ENCODE results near the gene HMCES. TPM values are rescaled to one million over a fixed set of nuclear protein-coding genes. Genes with fewer than 3 reads are reported as not detected.

Gene HMCES
- total RNA-seq, 1 donor from 2014 or later, result 16.9 TPM

- no peak for DNase-seq (ENCODE audit: extremely low spot score in 2 of 2)
- peaks cover 0 to 27% of the 10 kb centered on the region in 2 donors for H3K36me3 ChIP-seq
- no peaks in the 10 kb centered on the region for H3K27me3 ChIP-seq
- H3K9me3 ChIP-seq, result no peaks in the 10 kb centered on the region
- no peak for TF ChIP-seq POLR2A (IDR thresholded peaks at IDR 0.05)
- no peak for TF ChIP-seq POLR2AphosphoS5 (IDR thresholded peaks at IDR 0.05; ENCODE audit: insufficient read depth in 1 of 2, low read depth in 1 of 2)
- TF ChIP-seq, protein P1, sequence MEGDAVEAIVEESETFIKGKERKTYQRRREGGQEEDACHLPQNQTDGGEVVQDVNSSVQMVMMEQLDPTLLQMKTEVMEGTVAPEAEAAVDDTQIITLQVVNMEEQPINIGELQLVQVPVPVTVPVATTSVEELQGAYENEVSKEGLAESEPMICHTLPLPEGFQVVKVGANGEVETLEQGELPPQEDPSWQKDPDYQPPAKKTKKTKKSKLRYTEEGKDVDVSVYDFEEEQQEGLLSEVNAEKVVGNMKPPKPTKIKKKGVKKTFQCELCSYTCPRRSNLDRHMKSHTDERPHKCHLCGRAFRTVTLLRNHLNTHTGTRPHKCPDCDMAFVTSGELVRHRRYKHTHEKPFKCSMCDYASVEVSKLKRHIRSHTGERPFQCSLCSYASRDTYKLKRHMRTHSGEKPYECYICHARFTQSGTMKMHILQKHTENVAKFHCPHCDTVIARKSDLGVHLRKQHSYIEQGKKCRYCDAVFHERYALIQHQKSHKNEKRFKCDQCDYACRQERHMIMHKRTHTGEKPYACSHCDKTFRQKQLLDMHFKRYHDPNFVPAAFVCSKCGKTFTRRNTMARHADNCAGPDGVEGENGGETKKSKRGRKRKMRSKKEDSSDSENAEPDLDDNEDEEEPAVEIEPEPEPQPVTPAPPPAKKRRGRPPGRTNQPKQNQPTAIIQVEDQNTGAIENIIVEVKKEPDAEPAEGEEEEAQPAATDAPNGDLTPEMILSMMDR (IDR thresholded peaks at IDR 0.05), result no peak
- intact Hi-C loops (cut with DNase I), result no loop called here
- H3K27ac ChIP-seq, result no peak overlapping the region
- no peaks in the 10 kb centered on the region for H3K4me1 ChIP-seq
- no peak overlapping the region for H3K4me3 ChIP-seq
These were observed 10.7 kb downstream of the HMCES start for GRCh38 chr3:129289201-129289921.

DNA sequence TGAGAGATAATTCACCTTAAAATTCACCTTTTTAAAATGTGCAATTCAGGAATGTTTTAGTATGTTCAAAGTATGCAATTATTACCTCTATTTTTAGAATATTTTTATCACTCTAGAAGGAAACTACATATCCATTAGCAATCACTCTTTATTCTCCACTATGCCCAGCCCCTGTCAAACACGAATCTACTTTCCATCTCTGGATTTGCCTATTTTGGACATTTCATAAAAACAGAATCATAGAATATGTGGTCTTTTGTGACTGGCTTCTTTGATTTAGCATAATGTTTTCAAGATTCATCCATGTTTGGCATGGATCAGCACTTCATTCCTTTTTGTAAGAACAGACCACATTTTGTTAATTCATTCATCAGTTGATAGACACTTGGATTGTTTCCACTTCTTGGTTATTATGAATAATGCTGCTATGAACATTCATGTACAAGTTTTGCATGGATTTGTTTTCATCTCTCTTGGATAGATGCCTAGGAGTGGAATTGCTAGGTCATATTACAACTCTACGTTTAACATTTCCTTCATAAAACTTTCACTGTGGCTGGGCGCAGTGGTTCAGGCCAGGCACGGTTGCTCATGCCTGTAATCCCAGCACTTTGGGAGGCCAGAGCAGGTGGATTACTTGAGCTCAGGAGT, 12.7 kb downstream of the HMCES start:
- no peaks in the 10 kb centered on the region for H3K27me3 ChIP-seq
- H3K4me3 ChIP-seq, result no peak overlapping the region
- DNase-seq (ENCODE audit: extremely low spot score in 2 of 2), result no peak
- no peaks in the 10 kb centered on the region for H3K9me3 ChIP-seq
- H3K27ac ChIP-seq, result no peak overlapping the region
- H3K36me3 ChIP-seq, result peaks cover 0 to 27% of the 10 kb centered on the region in 2 donors
- intact Hi-C loops (cut with DNase I), result no loop called here
- H3K4me1 ChIP-seq, result no peaks in the 10 kb centered on the region
- TF ChIP-seq POLR2AphosphoS5 (IDR thresholded peaks at IDR 0.05; ENCODE audit: insufficient read depth in 1 of 2, low read depth in 1 of 2) (no peak), POLR2A (IDR thresholded peaks at IDR 0.05) (no peak)
- TF ChIP-seq, protein P1 (IDR thresholded peaks at IDR 0.05), result no peak

DNA sequence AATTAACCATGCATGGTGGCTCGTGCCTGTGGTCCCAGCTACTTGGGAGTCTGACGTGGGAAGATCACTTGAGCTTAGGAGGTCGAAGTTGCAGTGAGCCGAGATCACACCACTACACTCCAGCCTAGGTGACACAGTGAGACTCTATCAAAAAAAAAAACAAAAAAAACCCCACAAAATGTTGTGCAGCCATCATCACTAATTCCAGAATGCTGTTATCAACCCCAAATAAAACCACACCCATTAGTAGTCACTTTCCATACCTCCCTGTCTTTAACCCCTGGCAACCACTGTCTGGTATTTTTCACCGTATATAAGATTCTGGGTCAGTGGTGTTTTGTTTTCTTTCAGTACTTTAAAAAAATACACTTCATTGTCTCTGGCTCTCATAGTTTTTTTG, 16.6 kb downstream of the HMCES start:
- DNase-seq (ENCODE audit: extremely low spot score in 2 of 2), result no peak
- TF ChIP-seq POLR2AphosphoS5 (IDR thresholded peaks at IDR 0.05; ENCODE audit: insufficient read depth in 1 of 2, low read depth in 1 of 2), result no peak
- TF ChIP-seq POLR2A (IDR thresholded peaks at IDR 0.05), result no peak
- TF ChIP-seq, protein P1 (IDR thresholded peaks at IDR 0.05), result no peak
- Histone ChIP-seq H3K36me3 (peaks cover 2 to 31% of the 10 kb centered on the region in 2 donors), H3K4me1 (no peaks in the 10 kb centered on the region), H3K9me3 (no peaks in the 10 kb centered on the region), H3K4me3 (no peak overlapping the region), H3K27me3 (no peaks in the 10 kb centered on the region), H3K27ac (no peak overlapping the region)
- intact Hi-C loops (cut with DNase I), result no loop called here

DNA sequence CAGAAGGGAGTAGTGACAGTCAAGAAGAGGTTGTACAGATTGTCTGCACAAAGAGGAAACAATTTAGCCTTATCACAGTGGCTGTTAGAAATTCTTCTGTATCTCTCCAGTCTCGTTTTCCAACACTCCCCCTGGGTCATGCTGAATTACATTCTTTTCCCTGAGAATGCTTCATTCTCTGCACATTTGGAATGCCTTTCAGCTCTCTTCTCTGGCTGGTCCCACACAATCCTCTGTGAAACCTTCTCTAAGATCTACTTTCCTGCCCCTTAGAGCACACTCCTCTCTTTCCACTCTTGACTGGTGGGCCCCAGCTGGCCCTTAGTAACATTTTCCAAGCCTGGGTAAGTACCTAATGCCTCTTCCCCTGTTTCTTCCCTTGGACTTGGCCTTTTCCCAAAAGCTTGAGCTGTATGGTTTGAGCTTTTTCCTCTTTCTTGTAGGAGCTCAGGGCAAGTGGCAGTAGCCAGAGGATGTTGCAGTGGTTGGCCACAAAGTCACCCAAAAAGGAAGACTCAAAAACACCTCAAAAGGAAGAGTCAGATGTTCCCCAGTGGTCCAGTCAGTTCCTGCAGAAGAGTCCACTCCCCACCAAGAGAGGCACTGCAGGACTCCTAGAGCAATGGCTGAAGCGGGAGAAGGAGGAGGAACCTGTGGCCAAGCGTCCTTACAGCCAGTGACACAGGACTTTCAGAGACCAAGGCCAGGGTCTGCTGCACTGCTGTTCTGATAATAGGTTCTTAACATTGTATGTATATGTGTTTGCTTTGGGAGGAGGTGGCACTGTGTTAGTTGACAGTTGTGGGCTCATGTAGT, 25.7 kb downstream of the HMCES start:
- no peaks in the 10 kb centered on the region for H3K27me3 ChIP-seq
- H3K4me1 ChIP-seq, result peaks cover 18% of the 10 kb centered on the region
- peak overlapping the region; percentile 86 for H3K27ac ChIP-seq
- DNase-seq (ENCODE audit: extremely low spot score in 2 of 2), result no peak
- TF ChIP-seq POLR2AphosphoS5 (IDR thresholded peaks at IDR 0.05; ENCODE audit: insufficient read depth in 1 of 2, low read depth in 1 of 2) (no peak), POLR2A (IDR thresholded peaks at IDR 0.05) (no peak)
- TF ChIP-seq, protein P1 (IDR thresholded peaks at IDR 0.05), result no peak
- no peak overlapping the region for H3K4me3 ChIP-seq
- peaks cover 2 to 14% of the 10 kb centered on the region in 2 donors for H3K36me3 ChIP-seq
- no peaks in the 10 kb centered on the region for H3K9me3 ChIP-seq
- intact Hi-C loops (cut with DNase I), result no loop called here
